Esophagus squamous epithelium (tissue), 4 donors: ENCODE measurements around the gene CPTP.

Experiments used
- CTCF ChIP-seq, 6 experiments: fragments of 450-650 bp in 4 of 6; fragments of 200-600 bp in 2 of 6; sonication (generic) in 2 of 6; IDR thresholded peaks; one replicate each; pipeline ENCODE4 v1.5.1; 2016 to 2019; ENCODE audit warnings: antibody characterized with exemption in 6 of 6, mild to moderate bottlenecking in 4 of 6, moderate library complexity in 4 of 6
- POLR2A ChIP-seq, 4 donors: fragments of 450-650 bp; IDR thresholded peaks; one replicate each; pipeline ENCODE4 v1.6.1; 2017; ENCODE audit warnings: antibody characterized with exemption in 4 of 4, mild to moderate bottlenecking in 4 of 4, moderate library complexity in 3 of 4

- TF ChIP-seq CTCF (IDR thresholded peaks at IDR 0.05) (no peak), POLR2A (IDR thresholded peaks at IDR 0.05) (no peak)
These were observed 12.6 kb downstream of the CPTP start for GRCh38 chr1:1336931-1337792.
